SKM-1 (cell line): ENCODE measurements around the gene RFFL.

Experiments
- DNase-seq: peaks from one replicate; lab custom pipeline; 2025; ENCODE audit not compliant: unreplicated experiment; lab: John Stamatoyannopoulos, UW

RFFL gene

DNA sequence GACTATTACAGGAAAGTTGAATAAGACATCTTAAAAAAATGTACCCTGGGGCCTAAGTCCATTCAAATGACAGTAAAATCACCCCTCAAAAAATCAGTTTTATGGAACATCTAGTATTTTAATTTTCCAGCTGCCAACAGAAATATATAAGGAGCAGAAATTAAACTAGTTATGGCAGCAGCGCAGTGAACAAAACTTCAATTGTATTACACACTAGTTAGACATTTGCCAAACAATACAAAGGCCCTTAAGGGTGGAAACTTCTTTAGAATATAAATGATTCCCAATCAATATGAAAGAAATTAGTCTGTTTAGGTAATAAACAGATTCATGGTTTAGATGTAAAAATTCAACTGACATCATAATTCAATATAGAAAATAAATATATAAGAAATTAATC lies 18.1 kb upstream of the RFFL start:
- no peak for DNase-seq

DNA sequence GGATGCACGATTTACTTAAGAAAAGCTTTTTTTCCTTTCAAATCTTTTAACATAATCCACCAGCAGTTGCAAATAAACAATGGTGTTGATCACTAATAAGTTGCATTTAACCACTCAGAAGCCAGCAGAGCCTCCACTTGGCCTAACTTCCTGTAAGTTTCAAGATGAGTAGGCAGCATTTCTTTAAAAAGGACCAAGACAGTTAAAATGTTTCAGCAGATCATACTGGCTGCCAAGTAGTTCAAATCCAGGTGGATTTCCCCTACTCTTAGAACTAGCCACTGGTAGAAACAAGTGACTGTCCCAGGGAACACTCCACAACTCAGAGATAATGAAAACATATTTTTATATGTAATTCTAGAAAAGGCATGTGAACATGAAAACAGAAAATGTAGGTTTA lies 17.0 kb upstream of the RFFL start:
- no peak for DNase-seq

DNA sequence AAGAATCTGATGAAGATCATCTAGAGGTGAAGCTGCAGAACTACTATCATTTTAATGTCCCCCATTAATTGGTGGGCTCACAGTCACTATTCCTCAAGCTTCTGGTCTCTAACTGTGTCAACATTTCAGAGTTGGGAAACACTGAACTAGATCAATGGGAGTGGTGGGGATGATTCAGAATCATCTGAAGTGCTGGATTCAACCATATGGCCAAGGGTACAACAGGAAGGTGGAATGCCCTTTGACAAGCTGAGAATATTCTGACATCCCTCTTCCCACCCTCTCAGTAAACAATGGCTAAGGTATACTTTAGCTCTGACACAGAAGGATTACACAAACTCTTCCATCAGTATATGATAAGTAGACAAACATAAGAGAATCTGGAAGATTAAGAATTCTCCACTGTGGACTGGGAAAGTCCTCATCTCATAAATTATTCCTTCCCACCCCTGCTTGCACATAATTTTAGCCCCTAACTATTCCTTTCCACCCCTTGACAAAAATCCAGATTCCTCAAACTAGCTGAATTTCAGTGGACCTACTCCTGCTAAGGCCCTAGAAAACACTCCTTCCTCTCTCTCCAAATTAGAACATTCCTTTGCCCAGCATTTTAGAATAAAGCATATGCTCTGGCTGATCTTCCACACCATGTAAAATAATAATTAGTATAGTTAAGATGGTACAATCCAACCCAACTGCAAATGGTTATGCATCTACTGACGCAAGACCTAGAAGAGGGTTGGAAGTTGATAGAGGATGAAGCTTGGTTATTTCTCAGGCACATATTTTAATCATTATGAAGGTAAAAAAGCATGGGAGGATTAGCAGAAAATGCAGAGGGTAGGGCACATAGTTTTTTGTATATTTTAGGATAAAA lies 16.3 kb upstream of the RFFL start:
- DNase-seq = no peak

DNA sequence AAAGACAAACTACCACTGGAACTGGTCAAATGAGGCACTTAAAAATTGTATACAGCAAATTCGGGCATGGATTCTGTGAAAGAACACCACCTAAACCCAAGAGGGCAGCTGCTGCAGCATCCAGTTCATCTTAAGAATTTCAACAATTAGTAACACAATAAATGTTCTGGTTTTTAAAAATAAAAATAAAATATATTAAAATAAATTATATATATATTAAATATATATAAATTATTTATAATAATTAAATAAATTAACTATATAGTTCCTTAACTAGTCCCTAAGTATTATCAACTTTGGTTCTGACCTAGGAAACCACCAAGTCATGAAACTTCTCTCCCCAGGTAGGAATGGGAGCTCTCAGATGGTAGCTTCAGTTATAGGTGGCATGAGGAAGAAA lies 13.4 kb upstream of the RFFL start:
- DNase-seq = no peak

DNA sequence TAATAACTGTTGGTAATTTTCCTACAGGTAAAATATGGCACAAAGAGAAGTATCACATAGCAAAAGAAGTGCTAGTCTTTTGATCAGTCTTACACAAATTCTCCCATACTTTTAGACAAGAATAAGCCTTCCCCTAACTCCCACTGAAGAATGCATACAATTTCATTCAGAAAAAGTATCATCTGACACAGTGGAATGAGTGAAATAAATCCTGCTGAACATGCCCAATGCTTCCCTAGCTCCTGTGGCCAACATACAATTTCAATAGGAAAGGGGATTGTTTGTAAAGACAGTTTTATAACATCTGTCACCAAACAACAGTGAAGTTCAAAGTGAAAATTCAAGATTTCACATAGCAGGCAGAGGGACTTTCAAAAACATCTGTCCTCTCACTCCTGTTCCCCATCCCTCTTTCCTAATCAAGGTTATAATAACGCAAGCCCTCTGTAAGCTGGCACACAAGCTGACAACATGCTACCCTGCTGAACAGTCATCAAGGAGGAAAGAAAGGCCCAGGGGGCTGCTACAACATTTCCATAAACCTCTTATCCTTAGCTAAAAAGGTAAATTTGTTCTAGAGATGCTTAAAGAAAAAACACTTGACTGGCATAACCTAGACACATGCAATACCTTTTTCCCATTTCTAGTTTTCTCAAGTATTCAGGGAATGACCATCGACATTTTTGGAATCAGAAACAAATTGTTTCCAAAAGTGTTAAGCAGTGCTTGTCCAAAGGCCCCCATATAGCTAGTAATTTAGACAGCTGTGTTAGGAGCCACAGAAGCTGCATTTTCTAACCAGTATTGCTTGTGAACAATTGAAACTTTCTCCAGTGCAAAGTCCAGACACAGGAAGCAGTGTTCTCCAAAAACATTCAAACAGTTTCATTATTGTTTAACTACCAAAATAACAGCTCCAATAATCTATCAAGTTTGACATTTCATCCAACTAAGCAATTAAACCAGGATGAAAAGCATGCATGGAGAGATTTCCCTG lies 11.5 kb upstream of the RFFL start:
- DNase-seq = no peak

DNA sequence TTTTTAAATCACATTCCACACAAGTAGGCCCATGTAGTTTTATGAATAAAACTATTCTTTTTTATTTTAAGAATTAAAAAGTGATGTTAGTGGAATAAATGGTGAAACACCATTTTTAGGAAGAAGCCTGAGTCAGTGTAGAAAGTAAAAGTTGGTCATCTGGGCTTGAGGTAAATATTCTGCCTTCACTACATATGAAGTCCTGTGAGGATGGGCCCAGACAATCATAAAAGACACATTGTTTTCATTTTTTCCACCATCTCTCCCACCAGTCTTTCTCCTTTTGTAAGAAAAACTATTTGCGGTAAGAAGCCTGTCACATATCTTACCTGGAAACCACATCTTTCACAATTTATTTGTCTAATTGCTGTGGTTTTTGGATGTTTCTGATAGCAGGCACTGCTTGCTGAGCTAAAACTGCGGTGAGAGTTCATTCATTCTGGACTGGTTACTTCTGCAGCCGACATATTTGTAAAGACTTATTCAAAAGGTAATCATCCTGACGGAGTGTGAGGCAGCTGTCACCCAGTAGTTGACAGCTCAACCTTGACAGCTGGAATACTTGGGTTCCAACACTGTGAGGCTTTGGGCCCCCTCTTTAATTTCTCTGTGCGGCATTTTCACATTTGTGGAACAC lies 10.6 kb upstream of the RFFL start:
- no peak for DNase-seq

DNA sequence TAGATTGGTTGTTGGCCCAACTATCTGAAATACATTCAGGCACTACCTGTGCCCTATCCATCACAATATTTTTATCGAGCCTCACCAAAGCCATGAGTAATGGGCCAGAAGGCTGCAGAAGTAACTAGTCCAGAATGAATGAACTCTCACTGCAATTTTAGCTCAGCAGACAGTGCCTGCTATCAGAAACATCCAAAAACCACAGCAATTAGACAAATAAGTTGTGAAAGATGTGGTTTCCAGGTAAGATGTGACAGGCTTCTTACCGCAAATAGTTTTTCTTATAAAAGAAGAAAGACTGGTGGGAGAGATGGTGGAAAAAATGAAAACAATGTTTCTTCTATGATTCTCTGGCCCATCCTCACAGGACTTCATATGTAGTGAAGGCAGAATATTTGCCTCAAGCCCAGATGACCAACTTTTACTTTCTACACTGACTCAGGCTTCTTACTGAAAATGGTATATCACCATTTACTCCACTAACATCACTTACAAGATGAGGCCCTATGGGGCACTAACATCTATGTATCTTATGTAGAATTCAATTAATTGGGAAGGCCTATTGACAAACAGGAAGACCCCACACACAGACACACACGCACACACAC lies 9.8 kb upstream of the RFFL start:
- DNase-seq = no peak

DNA sequence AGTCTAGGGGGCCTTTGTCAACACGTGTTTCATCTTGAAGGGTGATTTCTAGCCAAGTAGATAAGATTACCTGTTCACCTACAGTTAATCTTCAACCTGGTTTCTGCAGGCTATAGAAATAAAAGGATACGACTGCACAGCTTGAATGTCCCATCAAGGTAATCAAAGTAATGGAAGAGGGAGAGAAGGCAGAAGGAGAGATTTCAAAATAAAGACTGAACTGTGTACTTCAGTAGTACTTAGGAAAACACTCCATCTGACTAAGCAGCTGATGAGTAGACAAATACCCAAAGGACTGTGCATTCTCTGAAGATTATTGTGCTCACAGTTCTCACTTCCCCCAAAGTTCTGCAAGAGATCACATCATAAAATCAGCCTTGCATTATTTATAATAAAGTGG lies 5.8 kb upstream of the RFFL start:
- no peak for DNase-seq

DNA sequence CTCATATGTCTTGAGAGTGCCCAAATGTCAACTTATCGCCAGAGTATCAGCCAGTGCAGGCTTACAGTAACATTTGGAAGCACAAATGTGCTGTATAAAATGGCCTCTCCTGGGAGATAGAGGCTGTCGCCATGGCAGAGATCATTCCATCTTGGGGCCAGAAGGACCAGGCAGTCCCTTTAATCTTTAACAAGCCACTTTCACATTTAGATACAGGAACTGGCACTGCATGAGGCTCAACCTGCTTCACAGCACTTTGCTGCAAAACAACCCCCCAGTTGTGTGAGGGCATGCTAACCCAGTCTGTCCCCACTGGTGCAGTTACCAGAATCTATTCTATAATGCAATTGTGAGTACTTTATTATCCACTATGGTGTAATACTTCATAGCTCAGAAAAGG lies 4.7 kb upstream of the RFFL start:
- no peak for DNase-seq

DNA sequence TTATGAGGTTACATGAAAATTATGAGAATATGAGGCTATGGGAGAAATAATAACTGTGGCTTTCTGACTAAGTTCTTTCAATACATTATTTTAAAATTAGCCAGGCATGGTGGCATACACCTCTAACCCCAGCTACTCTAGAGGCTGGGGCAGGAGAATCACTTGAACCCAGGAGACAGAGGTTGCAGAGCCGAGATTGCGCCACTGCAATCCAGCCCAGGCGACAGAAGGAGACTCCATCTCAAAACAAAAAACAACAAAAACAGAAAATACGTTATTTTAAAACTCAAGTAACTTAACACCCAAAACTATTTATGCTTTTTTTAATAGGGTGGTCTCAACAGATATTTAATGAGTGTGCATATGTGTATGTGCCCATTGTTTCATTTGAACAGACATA lies 2.4 kb upstream of the RFFL start:
- no peak for DNase-seq

DNA sequence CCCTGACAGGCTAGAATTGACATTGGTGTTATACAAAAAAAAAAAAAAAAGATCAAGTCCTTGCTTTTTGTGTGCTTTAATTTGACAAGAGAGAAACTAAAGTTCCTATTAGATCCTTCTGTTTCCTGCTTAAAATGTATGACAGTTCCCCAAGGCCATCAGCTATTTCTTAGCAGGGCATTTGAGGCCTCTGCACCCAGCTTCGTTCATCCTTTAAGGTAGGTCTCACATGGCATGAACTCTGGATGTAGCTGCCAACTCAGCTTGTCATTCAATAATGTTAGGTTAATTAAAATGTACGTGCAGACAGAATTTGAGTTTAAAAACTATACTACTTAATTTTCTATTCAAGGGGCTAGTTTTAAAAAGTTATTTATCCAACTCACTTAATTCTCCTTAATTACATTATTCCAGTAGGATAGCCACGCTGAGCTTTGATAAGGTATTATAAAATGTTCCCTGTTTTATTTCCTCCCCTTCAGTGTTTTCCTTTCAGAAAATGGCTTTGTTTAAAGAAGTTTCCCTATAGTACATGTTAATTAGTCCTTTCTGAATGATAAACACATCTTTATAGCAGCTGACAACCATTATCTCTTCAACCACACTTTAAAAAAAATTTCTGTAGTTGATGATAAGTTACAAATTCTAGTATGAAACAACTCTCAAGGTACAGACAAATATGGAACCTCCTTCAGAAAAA lies 1.2 kb upstream of the RFFL start:
- no peak for DNase-seq

DNA sequence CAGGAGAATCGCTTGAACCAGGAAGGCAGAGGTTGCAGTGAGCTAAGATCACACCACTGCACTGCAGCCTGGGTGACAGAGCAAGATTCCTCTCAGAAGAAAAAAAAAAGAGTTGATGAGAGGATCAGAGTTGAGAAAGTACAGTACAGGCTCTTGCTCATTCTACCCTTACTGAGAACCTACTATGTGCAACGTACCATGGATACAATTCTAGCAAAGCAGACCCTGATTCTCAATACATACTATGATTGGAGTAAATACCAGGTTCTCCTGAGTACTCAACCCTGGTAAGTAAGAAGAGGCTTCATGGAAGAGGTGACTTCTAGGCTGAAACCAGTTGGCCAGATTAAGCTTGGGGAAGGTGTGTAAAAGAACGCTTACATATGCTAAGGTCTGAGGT lies 1.2 kb downstream of the RFFL start:
- DNase-seq = no peak

DNA sequence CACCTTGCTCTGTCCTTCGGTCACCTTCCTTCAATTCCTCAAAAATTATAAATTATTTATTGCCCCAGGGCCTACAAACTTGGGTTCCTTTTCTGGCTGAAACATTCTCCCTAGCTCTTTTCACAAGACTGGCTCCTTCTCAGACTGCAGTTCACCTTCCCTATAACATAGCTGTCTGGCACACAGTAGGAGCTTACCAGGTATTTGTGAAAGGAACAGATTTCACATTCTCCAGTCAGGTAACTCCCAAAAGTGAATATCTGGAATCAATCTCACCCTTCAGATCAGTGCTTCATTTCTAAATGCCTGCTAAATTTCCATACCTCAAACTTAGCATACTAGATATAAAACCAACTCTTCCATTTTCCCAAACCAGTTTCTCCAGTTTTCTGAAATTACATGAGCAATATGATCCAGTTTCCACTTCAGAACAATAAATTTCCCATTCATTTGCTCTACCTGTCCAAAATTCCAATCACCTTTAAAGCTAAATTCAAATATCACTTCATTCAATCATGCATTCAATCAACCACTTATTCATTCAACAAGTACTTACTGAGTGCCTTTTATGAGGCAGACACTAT lies 6.1 kb downstream of the RFFL start:
- no peak for DNase-seq

DNA sequence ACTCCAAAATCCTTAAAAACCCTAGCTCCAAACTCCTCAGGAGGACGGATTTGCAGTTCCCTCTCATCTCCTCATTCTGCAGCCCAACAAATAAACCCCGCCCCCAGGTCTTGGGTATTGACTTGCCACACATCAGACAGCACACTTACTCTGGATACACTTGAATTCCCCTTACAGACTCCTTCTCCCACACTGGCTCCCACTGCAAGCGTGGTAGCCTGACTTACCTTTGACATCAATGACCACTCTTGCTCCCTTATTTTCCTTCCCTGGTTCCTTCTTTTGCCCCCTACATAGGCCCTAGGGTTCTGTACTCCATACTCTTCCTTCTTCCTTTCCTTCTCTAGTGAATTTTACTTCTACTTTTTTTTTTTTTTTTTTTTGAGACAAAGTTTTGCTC lies 7.5 kb downstream of the RFFL start:
- DNase-seq = no peak

DNA sequence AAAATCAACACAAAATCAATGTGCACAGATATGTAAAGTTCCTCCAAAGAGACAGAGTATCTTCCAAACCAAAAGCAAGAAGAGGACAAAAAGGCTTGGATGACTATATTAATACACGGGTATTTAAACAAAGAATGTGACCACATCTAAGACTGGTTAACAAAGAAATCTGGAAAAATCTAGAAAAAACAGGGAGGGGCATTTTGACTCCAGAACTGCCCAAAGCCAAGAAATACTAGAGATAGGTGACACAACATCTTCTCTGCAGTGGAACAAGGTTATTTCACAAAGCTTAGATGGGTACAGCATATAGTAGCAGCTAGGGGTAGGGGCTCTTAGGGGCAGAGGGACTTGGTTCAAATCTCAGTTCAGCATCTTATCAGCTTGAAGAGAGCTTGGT lies 10.3 kb downstream of the RFFL start:
- no peak for DNase-seq

DNA sequence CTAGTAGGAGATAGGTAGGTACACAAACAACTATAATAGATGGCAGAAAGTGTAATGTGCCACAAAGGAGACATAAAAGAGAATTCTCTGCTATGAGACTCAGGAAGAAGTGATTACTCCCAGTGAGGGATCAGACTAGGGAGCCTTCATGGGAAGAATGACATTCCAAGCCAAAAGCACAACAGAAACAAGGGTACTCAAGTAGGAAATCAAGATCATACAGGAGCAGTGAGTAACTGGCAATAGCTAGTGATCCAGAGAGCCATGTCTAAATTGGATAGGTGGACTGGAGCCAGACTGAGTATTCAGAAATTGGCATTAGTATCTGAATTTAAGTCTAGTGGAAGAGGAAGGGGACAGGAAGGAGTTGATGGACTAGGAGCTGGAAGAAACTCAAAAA lies 10.7 kb downstream of the RFFL start:
- DNase-seq = no peak

DNA sequence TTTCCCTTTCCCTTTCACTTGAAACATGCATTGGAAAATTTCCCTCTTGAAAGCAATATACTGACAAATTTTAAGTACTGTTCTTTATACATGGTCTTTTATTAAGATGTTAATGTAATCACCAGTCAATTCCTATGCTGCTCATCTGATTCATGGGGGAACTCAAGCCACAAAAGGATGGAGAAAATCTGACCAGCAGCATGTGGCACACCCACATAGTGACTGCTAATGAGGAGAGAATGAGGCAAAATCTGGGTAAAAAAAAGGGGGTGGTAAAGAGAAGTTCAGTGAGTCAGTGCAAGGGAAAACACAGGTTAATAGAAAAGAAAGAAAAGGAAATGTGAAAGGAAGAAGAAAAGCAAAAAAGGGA lies 11.3 kb downstream of the RFFL start:
- no peak for DNase-seq

DNA sequence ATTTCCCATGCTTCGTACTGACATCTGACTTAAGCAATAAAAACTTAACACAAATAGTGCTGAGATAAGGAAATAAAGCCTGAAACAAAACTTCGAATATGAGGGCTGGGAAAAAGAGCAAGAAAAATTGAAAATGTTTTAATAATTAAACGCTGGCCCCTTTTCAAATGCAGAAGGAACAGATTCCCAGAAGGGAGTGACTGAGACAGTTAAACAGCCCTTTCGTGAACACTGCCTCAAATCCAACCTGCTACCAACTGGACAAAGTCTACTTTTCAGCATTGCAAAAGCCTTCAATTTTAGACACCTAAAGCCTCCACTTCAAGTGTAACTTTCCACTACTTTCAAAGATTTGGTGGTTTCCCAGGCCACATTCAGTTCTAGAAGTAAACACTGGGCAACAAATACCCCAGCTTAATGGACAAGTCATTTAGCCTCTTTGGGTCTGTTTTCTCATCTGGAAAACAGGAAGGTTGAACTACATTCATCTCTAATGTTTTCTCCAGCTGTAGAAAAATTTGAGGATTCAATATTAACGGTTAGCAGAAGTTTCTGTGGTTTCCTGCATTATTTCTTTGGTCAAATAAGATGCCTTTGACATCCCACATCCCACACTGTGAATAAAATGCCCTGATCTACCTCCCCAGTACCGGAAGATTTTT lies 11.8 kb downstream of the RFFL start:
- DNase-seq = no peak

DNA sequence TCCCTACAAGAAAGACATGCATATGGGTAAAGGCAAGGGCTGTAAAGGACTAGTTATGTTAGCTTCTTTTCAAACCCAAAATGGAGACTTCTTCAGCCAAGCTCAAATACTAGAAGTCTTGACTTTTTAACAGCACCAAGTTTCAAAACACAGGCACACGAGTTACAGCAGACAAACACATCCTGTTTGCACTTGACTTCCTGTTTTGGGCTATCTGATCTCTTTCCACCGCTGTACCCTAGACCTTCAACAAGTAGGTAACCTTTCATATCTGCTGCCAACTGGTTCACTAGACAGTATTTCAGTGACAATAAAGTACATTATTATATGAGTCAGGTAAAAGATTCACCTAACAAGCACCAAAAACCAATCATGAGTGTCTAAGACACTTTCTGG lies 12.3 kb downstream of the RFFL start:
- peak; percentile 61 for DNase-seq

DNA sequence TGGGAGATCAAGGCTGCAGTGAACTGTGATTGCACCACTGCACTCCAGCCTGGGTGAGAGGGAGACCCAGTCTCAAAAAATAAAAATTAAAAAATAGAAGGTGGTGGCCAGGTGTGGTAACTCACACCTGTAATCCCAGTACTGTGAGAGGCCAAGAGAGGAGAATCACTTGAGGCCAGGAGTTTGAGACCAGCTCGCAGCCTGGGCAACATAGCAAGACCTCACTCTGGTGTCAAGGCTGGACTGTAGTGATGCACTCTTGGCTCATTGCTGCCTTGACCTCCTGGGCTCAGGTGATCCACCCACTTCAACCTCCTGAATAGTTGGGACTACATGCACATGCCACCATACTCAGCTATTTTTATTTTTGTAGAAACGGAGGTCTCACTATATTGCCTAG lies 13.3 kb downstream of the RFFL start:
- DNase-seq = no peak
